ENCODE data around the gene FSCN2. TPM values are rescaled to one million over a fixed set of nuclear protein-coding genes. Genes with fewer than 3 reads are reported as not detected.

Gene FSCN2
- total and polyA plus RNA-seq, 11 donors, result 0.22 to 0.72 (median 0.38) TPM; not detected in 3

DNA sequence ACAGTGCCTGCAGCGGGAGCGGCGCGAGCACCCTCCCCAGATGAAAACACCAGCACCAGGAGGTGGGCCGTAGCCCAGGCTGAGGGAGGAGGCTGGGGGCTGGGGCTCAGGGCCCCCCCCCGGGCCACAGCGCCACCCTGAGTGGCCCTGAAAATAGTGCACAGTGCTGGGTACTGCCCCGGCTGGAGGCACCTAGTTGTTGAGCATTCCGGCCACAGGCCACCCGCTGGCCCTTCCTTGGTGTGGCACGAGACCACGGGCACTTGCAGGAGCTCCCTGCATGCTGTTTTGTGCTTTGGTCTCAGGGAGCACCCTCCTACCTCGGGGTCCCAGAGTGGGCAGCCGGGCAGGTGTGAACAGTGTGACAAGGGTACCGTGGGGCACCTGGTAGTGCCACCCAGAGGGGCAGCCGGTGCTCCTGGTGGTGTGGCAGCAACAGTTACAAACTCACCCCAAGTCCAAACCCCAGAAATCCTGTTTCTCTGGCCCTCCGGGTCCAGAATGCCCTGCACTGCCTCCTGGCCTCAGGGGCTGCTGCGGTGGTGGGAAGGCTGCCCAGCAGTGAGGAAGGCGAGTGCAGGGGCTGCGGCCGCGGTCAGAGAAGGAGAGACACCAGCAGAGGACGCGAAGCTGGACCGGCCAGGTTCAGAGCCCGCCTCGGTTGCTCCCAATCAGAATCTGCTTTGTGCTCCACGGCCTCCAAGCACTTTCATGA is 11.9 kb downstream of the FSCN2 start:
- 91 to 97% (median 95%) methylated on average over 7 to 28 of the region's 28 CpGs for WGBS, 4 donors
- intact Hi-C loops (cut with DNase I), result loop anchor here in 7 of 10 donors (5.0 to 10.0 kb wide), 3 partner anchors 65 to 398 kb away; no protein-coding TSS in a partner anchor

DNA sequence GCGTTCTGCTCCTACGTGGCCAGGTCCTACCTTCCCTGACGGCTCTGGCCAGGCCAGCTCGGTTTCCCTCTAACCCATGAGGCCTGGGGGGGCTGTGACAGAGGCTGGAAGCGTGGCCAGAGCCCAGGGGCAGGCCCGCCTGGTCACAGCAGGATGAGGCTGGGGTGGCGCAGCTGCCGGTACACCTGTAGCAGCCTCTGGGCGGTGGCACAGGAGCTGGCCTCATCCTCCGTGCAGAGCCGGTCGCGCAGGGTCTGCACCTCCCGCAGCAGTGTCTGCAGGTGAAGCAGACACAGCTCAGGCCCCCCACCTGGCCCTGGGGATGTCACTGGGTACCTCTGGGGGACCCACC is 12.5 kb downstream of the FSCN2 start:
- no peak overlapping the region for H3K4me3 ChIP-seq
- peaks cover 0 to 34% (median 17%) of the 10 kb centered on the region in 12 donors for H3K4me1 ChIP-seq
- 95 to 96% (median 95%) methylated on average over 13 to 14 of the region's 14 CpGs; no CpG with 5 or more reads in 1 of the 4 donors for WGBS, 4 donors
- peaks cover 0 to 64% (median 37%) of the 10 kb centered on the region in 9 donors for H3K36me3 ChIP-seq
- ATAC-seq, result no peak
- peak in 2 of 5 donors; percentile 13 to 17 for DNase-seq
- peaks cover 0 to 26% (median 21%) of the 10 kb centered on the region in 9 donors for H3K27me3 ChIP-seq
- no peaks in the 10 kb centered on the region for H3K9me3 ChIP-seq
- intact Hi-C loops (cut with DNase I), result loop anchor here in 1 of 10 donors (5.0 kb wide), 1 partner anchor 288 kb away; no protein-coding TSS in a partner anchor
- H3K27ac ChIP-seq, result no peak overlapping the region
- no peak for TF ChIP-seq POLR2A (IDR thresholded peaks at IDR 0.05)

More for the DNA sequence above, 11.9 kb downstream of the FSCN2 start:
- DNase-seq (peak in 2 of 5 donors; percentile 20 to 25), ATAC-seq (no peak)
- H3K4me1 ChIP-seq, result peaks cover 0 to 34% (median 17%) of the 10 kb centered on the region in 12 donors
- no peaks in the 10 kb centered on the region for H3K9me3 ChIP-seq
- no peak overlapping the region for H3K27ac ChIP-seq
- peaks cover 0 to 58% (median 32%) of the 10 kb centered on the region in 9 donors for H3K36me3 ChIP-seq
- TF ChIP-seq POLR2A (IDR thresholded peaks at IDR 0.05), result no peak
- TF ChIP-seq, protein P1, sequence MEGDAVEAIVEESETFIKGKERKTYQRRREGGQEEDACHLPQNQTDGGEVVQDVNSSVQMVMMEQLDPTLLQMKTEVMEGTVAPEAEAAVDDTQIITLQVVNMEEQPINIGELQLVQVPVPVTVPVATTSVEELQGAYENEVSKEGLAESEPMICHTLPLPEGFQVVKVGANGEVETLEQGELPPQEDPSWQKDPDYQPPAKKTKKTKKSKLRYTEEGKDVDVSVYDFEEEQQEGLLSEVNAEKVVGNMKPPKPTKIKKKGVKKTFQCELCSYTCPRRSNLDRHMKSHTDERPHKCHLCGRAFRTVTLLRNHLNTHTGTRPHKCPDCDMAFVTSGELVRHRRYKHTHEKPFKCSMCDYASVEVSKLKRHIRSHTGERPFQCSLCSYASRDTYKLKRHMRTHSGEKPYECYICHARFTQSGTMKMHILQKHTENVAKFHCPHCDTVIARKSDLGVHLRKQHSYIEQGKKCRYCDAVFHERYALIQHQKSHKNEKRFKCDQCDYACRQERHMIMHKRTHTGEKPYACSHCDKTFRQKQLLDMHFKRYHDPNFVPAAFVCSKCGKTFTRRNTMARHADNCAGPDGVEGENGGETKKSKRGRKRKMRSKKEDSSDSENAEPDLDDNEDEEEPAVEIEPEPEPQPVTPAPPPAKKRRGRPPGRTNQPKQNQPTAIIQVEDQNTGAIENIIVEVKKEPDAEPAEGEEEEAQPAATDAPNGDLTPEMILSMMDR (IDR thresholded peaks at IDR 0.05), result no peak
- peaks cover 0 to 26% (median 21%) of the 10 kb centered on the region in 9 donors for H3K27me3 ChIP-seq
- no peak overlapping the region for H3K4me3 ChIP-seq

DNA sequence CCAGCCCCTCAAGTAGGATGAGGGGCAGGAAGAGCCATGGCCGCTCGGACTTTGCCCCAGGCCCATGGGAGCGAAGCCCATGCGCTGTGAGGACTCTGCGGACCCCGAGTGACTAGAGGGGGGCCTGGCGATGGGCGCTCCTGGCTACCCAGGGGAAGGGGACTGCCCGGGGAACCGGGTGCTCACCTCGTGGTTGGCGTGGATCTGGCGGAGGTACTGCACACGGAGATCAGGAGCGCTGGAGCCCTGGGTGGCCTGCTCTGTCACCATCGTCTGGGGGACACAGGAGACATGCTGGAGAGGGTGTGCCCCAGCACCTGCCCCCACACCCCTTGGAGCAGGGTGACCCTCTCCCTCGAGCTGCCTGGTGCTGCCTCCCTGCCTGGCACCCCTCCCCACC is 12.9 kb downstream of the FSCN2 start:
- DNase-seq (peak in 2 of 5 donors; percentile 14 to 23), ATAC-seq (no peak)
- Histone ChIP-seq H3K27ac (no peak overlapping the region), H3K9me3 (no peaks in the 10 kb centered on the region), H3K27me3 (peaks cover 0 to 22% (median 17%) of the 10 kb centered on the region in 9 donors), H3K4me1 (peaks cover 0 to 31% (median 16%) of the 10 kb centered on the region in 12 donors), H3K36me3 (peaks cover 0 to 68% (median 42%) of the 10 kb centered on the region in 9 donors), H3K4me3 (no peak overlapping the region)
- intact Hi-C loops (cut with DNase I), result loop anchor here in 1 of 10 donors (5.0 kb wide), 1 partner anchor 289 kb away; no protein-coding TSS in a partner anchor
- 83 to 97% (median 95%) methylated on average over 2 to 17 of the region's 17 CpGs for WGBS, 4 donors
- TF ChIP-seq, protein P1 (IDR thresholded peaks at IDR 0.05), result no peak
- TF ChIP-seq POLR2A (IDR thresholded peaks at IDR 0.05), result no peak

DNA sequence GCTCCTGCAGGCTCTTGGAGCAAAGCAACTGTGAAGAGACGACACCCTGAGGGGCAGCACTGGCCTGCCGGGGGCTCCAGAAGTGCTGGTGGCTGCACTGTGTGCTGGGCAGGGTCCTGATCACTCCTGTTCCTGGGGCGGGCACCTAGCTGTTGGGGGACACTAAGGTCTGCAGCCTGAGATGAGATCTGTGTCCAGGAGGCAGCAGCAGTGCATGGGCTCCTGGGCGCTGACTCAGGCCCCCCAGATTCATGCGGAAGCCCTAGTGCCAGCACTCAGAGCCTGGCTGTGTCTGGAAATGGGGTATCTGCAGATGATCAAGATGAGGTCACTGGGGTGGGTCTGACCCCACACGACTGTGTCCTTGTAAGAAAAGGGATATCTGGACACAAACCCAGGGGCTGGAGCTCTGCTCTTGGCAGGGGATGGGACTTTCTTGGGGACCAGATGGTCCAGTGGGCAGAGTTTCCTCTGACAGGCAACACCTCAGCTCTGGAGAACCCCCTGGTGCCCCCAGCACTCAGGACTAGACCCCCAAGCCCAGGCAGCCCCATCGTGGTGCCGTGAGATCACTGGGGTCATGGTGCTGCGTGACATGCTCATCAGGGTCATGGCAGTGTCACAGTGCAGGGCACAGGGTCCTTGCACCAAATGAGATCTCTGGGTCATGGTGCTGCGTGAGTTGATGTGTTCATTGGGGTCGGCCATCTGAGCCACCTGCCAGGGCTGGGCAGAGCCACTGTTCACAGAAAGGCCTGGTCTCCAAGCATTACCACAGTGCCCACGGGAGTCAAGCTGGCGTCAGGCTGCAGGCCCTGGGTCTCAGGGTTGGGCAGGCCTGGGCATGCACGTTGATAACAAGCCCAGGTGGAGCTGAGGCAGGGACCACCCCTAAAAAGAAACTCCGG is 14.5 kb downstream of the FSCN2 start:
- no peaks in the 10 kb centered on the region for H3K9me3 ChIP-seq
- peaks cover 0 to 6% (median 2%) of the 10 kb centered on the region in 9 donors for H3K27me3 ChIP-seq
- peaks cover 0 to 15% (median 1%) of the 10 kb centered on the region in 12 donors for H3K4me1 ChIP-seq
- H3K4me3 ChIP-seq, result no peak overlapping the region
- TF ChIP-seq, protein P1 (IDR thresholded peaks at IDR 0.05), result no peak
- TF ChIP-seq POLR2A (IDR thresholded peaks at IDR 0.05), result no peak
- H3K36me3 ChIP-seq, result peaks cover 0 to 84% (median 57%) of the 10 kb centered on the region in 9 donors
- DNase-seq (peak in 2 of 5 donors; percentile 16 to 27), ATAC-seq (no peak)
- H3K27ac ChIP-seq, result no peak overlapping the region
- 84 to 90% (median 88%) methylated on average over 5 to 15 of the region's 15 CpGs for WGBS, 4 donors
- intact Hi-C loops (cut with DNase I), result loop anchor here in 1 of 10 donors (5.0 kb wide), 1 partner anchor 290 kb away; no protein-coding TSS in a partner anchor
